RCC 7860 (cell line): ENCODE results near the gene MYO3A.
"Not testable (repeated sequence)": the region's sequence is repeated elsewhere in the genome, so short reads cannot be mapped to it uniquely, and the experiment has no call there.

Experiments
- DNase-seq: peaks from one replicate; pipeline ENCODE4 v3.0.0-alpha.2; 2015; ENCODE audit warnings: low spot score
- FAIRE-seq: peaks from 2 replicates; lab custom pipeline; 2012; peaks lifted over from hg19 to GRCh38; lab: Jason Lieb, UNC

Gene MYO3A

GRCh38 chr10:25978771-25979170, 44.7 kb downstream of the MYO3A start:
- DNase-seq (no peak), FAIRE-seq (no peak)

DNA sequence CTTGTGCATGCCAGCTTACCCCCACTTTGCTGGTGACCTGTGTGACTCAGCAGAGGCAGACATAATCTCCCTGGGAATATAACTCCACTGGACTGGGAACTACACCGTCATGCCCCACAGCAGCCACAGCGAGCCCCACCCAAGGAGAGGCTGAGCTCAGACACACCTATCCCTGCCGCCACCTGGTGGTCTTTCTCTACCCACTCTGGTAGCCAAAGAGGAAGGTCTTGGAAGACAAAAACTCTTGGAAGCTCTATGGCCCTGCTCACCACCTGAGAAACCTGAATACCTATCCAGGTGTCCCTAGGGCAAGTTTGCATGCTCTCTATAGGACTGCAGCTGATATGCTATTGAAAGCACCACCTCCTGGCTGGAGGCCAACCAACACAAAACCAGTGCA, 48.1 kb downstream of the MYO3A start:
- DNase-seq = no peak
- no peak for FAIRE-seq

GRCh38 chr10:25988583-25988982, 54.6 kb downstream of the MYO3A start:
- DNase-seq (no peak), FAIRE-seq (no peak)

DNA sequence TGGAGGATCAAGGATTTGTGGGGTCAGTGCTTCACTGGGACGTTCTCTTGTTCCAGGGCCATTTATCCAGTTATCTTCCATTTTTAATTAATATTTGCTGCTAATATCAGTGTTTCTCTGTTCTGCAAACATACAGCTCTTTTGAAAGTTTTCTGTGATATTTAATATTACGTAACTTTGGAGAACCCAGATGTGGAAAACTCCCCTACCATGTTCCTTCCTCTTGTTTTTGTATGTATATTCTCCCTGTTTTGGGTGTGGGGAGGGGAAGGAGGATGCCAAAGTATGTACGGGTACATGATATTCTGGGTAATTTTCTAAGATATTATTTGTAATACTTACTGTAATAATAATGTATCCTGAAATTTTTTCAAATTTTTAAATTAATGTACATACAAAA, 55.9 kb downstream of the MYO3A start:
- FAIRE-seq (no peak), DNase-seq (no peak)

DNA sequence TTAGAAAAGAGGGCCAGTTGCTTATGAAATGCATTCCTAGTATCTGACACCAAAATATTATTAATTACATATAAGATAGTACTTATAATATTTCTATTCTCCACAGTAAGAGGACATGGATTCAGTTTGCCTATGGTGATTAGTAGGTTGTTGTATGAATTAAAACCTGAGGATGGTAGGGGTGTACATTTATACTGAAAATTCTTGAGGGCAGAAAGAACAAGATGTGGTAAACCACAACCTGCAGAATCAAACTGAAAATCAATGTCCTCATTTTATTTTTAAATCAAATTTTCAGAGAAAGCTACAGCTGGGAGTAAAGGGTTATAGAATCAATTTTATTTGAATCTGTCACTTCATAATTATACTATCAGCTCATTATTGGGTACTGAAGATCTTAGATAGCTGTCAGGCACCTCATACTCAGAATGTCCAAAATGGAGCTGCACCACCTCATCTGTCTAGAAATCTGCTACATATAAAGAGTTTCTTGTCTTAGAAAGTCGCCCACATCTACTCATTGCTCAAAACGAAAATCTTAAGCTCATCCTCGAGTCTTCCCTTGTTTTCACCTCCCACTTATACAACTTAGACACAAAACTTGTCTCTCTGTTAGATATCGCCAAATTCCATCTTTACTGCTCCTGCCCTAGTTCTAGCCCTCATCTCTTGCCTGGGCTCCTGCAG, 65.4 kb downstream of the MYO3A start:
- no peak for DNase-seq
- FAIRE-seq = no peak

GRCh38 chr10:26000971-26001370, 66.9 kb downstream of the MYO3A start:
- FAIRE-seq = no peak
- DNase-seq = no peak

GRCh38 chr10:26002466-26002865, 68.4 kb downstream of the MYO3A start:
- DNase-seq, FAIRE-seq: not testable (repeated sequence)

- FAIRE-seq (no peak), DNase-seq (no peak)
These were observed 81.1 kb downstream of the MYO3A start for GRCh38 chr10:26015092-26015491.

DNA sequence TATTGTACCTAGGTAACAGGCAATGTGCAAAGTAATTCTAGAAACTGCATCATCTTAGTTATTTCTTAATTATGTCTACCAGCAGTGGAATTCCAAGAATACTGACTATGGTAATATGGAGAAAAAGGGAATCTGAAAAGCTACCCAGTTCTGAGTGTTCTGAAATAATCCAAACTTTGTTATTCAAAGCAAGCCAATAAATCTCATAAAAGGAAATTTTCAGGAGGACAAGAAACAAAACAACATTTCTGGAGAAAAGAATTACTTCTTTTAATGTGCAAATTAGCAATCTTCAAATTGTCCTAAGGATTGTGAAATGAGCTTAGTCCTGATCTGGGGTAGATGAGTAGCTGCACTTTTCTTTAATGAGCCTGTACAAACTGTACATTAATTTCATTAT, 88.8 kb downstream of the MYO3A start:
- no peak for FAIRE-seq
- DNase-seq = no peak

DNA sequence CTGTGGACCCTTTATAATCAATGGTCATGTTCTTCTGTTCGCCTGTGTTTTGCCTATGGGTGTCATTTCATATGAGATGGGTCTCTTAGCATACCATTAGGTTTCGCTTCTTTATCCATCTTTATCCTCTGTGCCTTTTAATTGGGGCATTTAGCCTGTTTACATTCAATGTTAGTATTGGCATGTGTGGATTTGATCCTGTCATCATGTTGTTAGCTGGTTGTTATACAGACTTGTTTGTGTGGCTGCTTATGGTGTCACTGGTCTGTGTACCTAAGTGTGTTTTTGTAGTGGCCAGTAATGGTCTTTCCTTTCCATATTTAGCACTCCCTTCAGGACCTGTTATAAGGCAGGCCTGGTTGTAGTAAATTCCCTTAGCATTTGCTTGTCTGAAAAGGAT, 90.3 kb downstream of the MYO3A start:
- no peak for FAIRE-seq
- no peak for DNase-seq

DNA sequence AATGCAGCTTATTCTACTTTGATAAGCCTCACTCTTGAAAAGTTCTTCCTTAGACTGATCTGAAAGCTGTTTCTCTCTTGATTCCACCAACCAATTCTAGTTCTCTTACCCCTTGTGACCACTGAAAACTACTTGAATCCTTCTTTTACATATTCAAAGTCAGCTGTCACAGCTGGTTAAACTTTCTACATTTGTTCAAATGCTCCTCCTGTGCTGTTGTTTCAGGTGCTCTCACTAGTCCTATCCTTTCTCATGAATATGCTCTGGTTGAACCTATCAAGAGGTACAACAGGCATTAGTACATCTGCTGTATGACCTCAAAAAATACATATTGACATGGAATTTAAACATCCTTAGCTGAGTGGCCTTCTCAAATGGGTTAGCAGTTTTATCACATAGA, 91.5 kb downstream of the MYO3A start:
- DNase-seq = no peak
- FAIRE-seq = no peak

GRCh38 chr10:26029858-26030257, 95.8 kb downstream of the MYO3A start:
- FAIRE-seq = no peak
- DNase-seq = no peak

DNA sequence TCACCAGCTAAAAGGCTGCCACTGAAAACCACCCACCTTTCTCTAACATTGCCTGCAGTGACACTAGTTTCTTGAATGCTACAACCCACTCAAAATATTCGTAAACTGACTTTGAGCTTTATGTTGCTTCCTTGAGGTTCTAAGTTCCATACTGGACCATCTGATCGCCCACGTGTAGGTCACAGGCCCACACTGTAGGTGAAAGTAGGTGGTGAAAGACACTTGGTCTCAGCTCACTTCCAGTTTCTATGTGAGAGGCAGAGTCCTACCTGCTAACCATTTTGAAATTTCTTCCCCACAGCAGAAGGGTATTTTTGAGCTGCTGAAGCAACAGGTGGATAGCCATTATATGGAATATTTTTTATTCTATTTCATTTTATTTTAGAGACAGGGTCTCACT, 97.3 kb downstream of the MYO3A start:
- DNase-seq = no peak
- FAIRE-seq = no peak

DNA sequence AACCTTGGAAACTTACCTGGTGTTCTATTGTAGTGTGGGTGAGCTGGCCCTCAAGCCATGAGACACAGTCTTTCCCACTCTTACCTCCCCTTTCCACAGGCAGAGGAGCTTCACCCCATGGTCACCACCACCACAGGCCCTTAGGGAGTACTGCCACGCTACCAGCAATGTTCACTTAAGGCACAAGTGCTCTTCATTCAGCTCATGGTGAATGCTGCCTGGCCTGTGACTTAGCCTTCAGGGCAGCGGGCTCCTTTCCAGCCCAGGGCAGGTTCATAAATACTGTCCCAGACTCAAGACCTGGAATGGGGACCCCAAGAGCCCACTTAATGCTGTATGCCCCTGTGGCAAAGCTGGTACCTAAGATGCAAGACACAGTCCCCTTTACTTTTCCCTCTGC, 109.4 kb downstream of the MYO3A start:
- DNase-seq = no peak
- FAIRE-seq = no peak

DNA sequence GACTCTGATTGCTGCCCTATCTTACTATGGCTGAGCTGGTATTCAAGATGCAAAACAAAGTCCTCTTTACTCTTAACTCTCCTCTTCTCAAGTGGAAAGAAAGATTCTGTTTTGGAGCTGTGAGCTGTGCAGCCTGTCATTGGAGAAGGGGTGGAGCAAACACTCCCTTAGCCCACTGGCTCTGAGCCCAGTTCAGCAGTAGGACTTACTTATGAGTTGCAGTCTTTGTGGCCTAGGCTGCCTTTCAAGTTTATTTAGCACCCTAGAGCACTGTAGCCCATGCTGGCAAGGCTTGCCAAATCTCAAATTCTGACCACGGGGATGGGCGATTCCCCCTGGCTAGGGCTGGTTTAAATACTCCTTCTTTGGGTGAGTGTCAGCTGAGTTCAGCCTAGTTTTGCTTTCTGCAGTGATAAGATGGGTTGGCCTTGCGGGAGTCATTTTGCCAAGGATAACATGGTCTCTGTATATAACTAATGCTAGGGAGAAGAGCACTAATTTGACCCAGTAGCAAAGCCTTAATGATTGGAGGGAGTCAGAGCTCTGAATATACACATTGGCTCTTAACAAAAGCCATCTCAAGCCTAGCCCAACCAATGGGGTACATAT, 110.2 kb downstream of the MYO3A start:
- FAIRE-seq (no peak), DNase-seq (no peak)

GRCh38 chr10:26046073-26046700, 112.2 kb downstream of the MYO3A start:
- FAIRE-seq = no peak
- DNase-seq = no peak

GRCh38 chr10:26048756-26049155, 114.7 kb downstream of the MYO3A start:
- FAIRE-seq (no peak), DNase-seq (no peak)

- DNase-seq (no peak), FAIRE-seq (no peak)
These were observed 118.3 kb downstream of the MYO3A start for GRCh38 chr10:26052326-26052725.

DNA sequence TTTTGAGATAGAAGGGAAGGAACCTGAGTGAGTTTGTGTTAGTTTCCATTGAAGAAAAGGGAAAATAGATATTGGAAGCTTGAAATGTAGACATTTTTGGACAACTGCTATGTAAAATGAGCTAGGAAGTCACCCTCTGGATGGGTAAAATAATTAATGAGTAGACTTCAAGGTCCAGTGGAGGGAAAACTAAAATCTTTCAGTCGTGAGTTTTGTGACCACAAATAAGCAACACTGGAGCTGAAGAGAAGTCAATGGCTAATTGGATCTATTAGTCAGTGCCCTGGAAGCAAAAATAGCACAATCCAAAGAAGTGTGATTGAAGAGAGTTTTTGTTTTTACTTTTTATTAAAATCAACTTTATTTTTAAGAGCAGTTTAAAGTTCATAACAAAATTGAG, 123.4 kb downstream of the MYO3A start:
- no peak for DNase-seq
- FAIRE-seq = no peak

GRCh38 chr10:26064106-26064505, 130.1 kb downstream of the MYO3A start:
- DNase-seq (no peak), FAIRE-seq (no peak)

GRCh38 chr10:26067680-26068079, 133.7 kb downstream of the MYO3A start:
- no peak for FAIRE-seq
- no peak for DNase-seq

DNA sequence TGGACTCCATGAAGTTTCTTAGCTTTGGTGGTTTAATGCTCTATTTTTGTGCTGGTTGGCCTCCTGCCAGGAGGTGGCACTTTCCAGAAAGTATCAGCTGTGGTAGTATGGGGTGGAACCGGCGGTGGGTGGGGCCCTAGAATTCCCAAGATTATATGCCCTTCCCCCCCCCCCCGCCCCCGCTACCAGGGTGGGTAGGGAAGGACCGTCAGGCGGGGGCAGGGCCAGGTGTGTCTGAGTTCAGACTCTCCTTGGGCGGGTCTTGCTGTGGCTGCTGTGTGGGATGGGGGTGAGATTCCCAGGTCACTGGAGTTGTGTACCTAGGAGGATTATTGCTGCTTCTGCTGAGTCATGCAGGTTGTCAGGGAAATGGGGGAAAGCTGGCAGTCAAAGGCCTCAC, 146.9 kb downstream of the MYO3A start:
- not testable (repeated sequence) for FAIRE-seq, DNase-seq
